ACC112 (cell line): ENCODE results near the gene ZFP1.
A peak's percentile ranks its signal among the peaks of the same experiment; 100 is the strongest.
"Not testable (repeated sequence)": the region's sequence is repeated elsewhere in the genome, so short reads cannot be mapped to it uniquely, and the experiment has no call there.

Source experiments
- H2AFZ ChIP-seq: fragments of 200-600 bp; sonication (generic); one replicate; pipeline ENCODE4 v1.6.0; 2017; ENCODE audit warnings: antibody characterized with exemption, low read length; ENCODE audit not compliant: unreplicated experiment
- H3K27ac ChIP-seq: fragments of 200-600 bp; sonication (generic); 2 replicates; pipeline ENCODE4 v1.5.1; 2014; ENCODE audit warnings: low read depth, mild to moderate bottlenecking, antibody characterized with exemption, low read length, moderate library complexity
- H3K27me3 ChIP-seq: fragments of 200-600 bp; sonication (generic); 2 replicates; pipeline ENCODE4 v1.6.1; 2014; ENCODE audit warnings: mild to moderate bottlenecking, antibody characterized with exemption, low read length, moderate library complexity, mixed read lengths; ENCODE audit not compliant: insufficient read depth
- H3K36me3 ChIP-seq: fragments of 200-600 bp; sonication (generic); 2 replicates; pipeline ENCODE4 v1.6.1; 2016; ENCODE audit warnings: mild to moderate bottlenecking, antibody characterized with exemption, low read length, moderate library complexity, mixed read lengths; ENCODE audit not compliant: insufficient read depth
- H3K4me1 ChIP-seq: fragments of 200-600 bp; sonication (generic); one replicate; pipeline ENCODE4 v1.6.1; 2016; ENCODE audit warnings: low read length, mixed read lengths; ENCODE audit not compliant: insufficient read depth, unreplicated experiment, control insufficient read depth
- H3K4me3 ChIP-seq: fragments of 200-600 bp; sonication (generic); 2 replicates; pipeline ENCODE4 v1.5.1; 2014; ENCODE audit warnings: mild to moderate bottlenecking, low read depth, low read length
- H3K79me2 ChIP-seq: fragments of 200-600 bp; sonication (generic); one replicate; pipeline ENCODE4 v1.6.0; 2016; ENCODE audit warnings: low read length; ENCODE audit not compliant: control insufficient read depth, unreplicated experiment, insufficient read depth

The ZFP1 gene

GRCh38 chr16:75193730-75194444 lies 45.6 kb downstream of the ZFP1 start:
- H3K27ac ChIP-seq: no peak overlapping the region
- H2AFZ ChIP-seq: no peak overlapping the region
- no peaks in the 10 kb centered on the region for H3K36me3 ChIP-seq
- H3K79me2 ChIP-seq: no peaks in the 10 kb centered on the region
- H3K4me3 ChIP-seq: no peak overlapping the region
- H3K4me1 ChIP-seq: peaks cover 6% of the 10 kb centered on the region
- peaks cover 43% of the 10 kb centered on the region for H3K27me3 ChIP-seq

- Histone ChIP-seq H3K27ac (no peak overlapping the region), H3K4me1 (peaks cover 6% of the 10 kb centered on the region), H3K79me2 (no peaks in the 10 kb centered on the region), H3K36me3 (no peaks in the 10 kb centered on the region), H3K4me3 (no peak overlapping the region), H2AFZ (no peak overlapping the region), H3K27me3 (peaks cover 26% of the 10 kb centered on the region)
These were observed 47.8 kb downstream of the ZFP1 start for GRCh38 chr16:75195811-75196790.

- Histone ChIP-seq H3K27ac (no peak overlapping the region), H3K4me3 (no peak overlapping the region), H3K36me3 (no peaks in the 10 kb centered on the region), H2AFZ (no peak overlapping the region), H3K27me3 (peaks cover 26% of the 10 kb centered on the region), H3K4me1 (peaks cover 6% of the 10 kb centered on the region), H3K79me2 (no peaks in the 10 kb centered on the region)
These were observed 48.5 kb downstream of the ZFP1 start for GRCh38 chr16:75196836-75197235.

GRCh38 chr16:75197522-75198134 lies 49.3 kb downstream of the ZFP1 start:
- H3K27me3 ChIP-seq: peaks cover 26% of the 10 kb centered on the region
- H3K27ac ChIP-seq: no peak overlapping the region
- peaks cover 6% of the 10 kb centered on the region for H3K4me1 ChIP-seq
- no peaks in the 10 kb centered on the region for H3K36me3 ChIP-seq
- H2AFZ ChIP-seq: peak overlapping the region; percentile 43
- H3K79me2 ChIP-seq: no peaks in the 10 kb centered on the region
- H3K4me3 ChIP-seq: peak overlapping the region; percentile 63; the same call in 1 of the 2 replicates

- Histone ChIP-seq H3K27me3 (peaks cover 23% of the 10 kb centered on the region), H3K4me3 (peak overlapping the region; percentile 63), H2AFZ (peak overlapping the region; percentile 43), H3K4me1 (peaks cover 6% of the 10 kb centered on the region), H3K36me3 (no peaks in the 10 kb centered on the region), H3K79me2 (no peaks in the 10 kb centered on the region), H3K27ac (no peak overlapping the region)
These were observed 49.8 kb downstream of the ZFP1 start for GRCh38 chr16:75198135-75198600.

GRCh38 chr16:75202069-75202590 lies 53.8 kb downstream of the ZFP1 start:
- H3K4me3 ChIP-seq: no peak overlapping the region
- H3K79me2 ChIP-seq: no peaks in the 10 kb centered on the region
- peaks cover 6% of the 10 kb centered on the region for H3K4me1 ChIP-seq
- no peak overlapping the region for H3K27ac ChIP-seq
- no peaks in the 10 kb centered on the region for H3K36me3 ChIP-seq
- no peak overlapping the region for H2AFZ ChIP-seq
- H3K27me3 ChIP-seq: peaks cover 13% of the 10 kb centered on the region

- no peak overlapping the region for H3K4me3 ChIP-seq
- H3K79me2 ChIP-seq: no peaks in the 10 kb centered on the region
- H3K36me3 ChIP-seq: no peaks in the 10 kb centered on the region
- H3K27me3 ChIP-seq: peaks cover 3% of the 10 kb centered on the region
- no peak overlapping the region for H2AFZ ChIP-seq
- peaks cover 4% of the 10 kb centered on the region for H3K4me1 ChIP-seq
- H3K27ac ChIP-seq: no peak overlapping the region
These were observed 54.8 kb downstream of the ZFP1 start for GRCh38 chr16:75203096-75203495.

GRCh38 chr16:75203667-75204409 lies 55.5 kb downstream of the ZFP1 start:
- Histone ChIP-seq H3K27ac (no peak overlapping the region), H3K79me2 (no peaks in the 10 kb centered on the region), H3K36me3 (no peaks in the 10 kb centered on the region), H3K4me1 (no peaks in the 10 kb centered on the region), H3K4me3 (no peak overlapping the region), H2AFZ (no peak overlapping the region), H3K27me3 (no peaks in the 10 kb centered on the region)

GRCh38 chr16:75204410-75204758 lies 56.1 kb downstream of the ZFP1 start:
- no peaks in the 10 kb centered on the region for H3K79me2 ChIP-seq
- H3K27ac ChIP-seq: no peak overlapping the region
- no peak overlapping the region for H3K4me3 ChIP-seq
- no peaks in the 10 kb centered on the region for H3K36me3 ChIP-seq
- no peaks in the 10 kb centered on the region for H3K27me3 ChIP-seq
- H2AFZ ChIP-seq: no peak overlapping the region
- H3K4me1 ChIP-seq: no peaks in the 10 kb centered on the region

- H3K4me1 ChIP-seq, H2AFZ ChIP-seq, H3K27ac ChIP-seq, H3K4me3 ChIP-seq, H3K79me2 ChIP-seq, H3K27me3 ChIP-seq, H3K36me3 ChIP-seq: not testable (repeated sequence)
These were observed 56.6 kb downstream of the ZFP1 start for GRCh38 chr16:75204905-75205304.
